HG03175 (cell line): ENCODE data around the gene TET3.

Experiments used
- ATAC-seq: cut with Tn5 transposase; IDR thresholded peaks from one replicate; pipeline ENCODE4 v1.9.1; 2021; ENCODE audit warnings: mild to moderate bottlenecking, moderate library complexity; ENCODE audit not compliant: unreplicated experiment

The TET3 gene

GRCh38 chr2:74002505-74003421 is 18.1 kb downstream of the TET3 start:
- peak; percentile 92 for ATAC-seq

- no peak for ATAC-seq
Measured at GRCh38 chr2:74003494-74004211, 18.9 kb downstream of the TET3 start.

- no peak for ATAC-seq
Measured at GRCh38 chr2:74004212-74005182, 19.8 kb downstream of the TET3 start.

DNA sequence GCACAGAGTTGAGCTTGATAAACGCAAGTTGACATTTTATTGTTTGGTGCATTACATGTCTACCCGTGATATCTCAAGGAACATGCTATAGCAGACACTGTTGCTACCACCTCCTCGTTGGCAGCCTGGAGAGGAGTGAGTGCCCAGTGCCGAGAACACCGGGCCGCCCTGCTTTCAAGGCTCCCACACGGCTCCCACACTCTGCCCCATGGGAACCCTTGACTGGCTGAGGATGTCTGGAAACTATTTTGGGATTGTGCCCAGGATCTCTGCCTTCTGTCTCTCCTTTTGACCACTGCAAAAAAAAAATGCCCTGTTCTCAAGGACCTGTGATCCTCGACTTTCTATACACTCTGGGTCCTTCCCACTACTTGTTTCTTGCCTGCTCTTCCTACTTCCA is 21.1 kb downstream of the TET3 start:
- ATAC-seq, result no peak

DNA sequence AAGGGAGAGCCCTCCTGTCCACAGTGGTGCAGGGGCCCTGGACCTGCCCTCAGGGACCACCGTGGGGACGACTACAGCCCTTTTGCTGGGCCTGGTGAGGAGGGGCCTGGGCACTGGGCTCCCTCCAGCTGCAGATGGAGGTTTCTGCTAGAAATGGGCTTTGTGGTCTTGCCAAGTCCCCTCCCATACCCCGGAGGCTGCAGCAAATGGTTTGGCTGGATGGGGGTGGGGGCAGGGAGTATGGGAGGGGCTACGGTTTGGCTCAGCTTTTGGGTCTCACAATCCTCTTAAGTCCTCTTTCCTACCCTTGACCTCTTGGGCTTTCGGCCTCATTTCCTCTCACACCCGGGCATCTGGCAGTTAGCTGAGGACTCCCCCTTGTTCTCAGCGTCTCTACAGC is 21.7 kb downstream of the TET3 start:
- ATAC-seq, result no peak

- no peak for ATAC-seq
Measured at GRCh38 chr2:74007121-74007520, 22.4 kb downstream of the TET3 start.

DNA sequence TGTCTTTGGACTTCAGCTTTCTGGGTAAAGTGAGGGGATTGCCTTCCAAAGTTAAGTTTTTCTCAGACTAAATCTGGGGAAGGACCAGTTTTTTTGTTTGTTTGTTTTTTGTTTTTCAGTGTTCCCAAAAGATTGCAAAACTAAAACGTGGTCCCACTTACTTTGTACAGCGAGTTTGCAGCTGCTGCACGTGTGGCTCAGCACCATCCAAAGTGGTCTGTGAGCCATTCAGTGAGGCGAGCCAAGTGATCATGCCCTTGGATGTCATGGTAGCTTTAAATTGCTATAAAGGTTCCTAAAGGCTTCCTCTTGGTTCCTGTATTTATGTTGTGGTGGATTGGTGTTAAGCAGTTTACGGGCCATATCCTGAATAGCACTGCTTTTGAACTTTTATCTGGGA is 23.0 kb downstream of the TET3 start:
- ATAC-seq, result no peak

DNA sequence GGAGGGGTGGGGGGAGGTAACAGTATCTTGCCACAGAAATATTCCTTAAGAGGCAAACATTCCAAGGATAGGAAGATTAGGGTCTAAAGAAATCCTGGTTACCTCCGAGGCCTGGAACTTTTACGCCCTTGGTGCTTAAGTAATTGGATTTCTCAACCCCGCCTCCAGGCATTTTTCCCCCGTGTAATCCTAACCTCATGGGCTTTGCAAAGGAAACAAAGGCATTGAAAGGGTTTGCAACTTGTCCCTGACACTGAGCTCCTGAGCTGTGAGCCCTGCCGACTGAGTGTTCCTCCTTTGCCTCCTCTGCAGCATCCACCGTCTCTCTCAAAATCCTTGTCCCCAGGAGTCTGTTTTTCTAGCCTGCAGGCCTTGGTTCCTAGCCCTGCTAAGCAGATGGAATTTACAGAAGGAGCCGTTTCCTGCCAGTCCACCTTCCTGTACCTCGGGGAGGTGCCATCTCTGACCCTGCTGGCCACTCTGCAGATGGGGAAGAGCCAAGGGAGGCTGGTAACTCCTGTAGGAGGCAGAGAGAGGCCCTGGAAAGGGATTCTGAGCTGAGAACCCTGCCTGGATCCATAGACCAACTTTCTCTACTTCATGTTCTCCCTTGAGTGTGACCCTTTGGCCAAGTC is 24.2 kb downstream of the TET3 start:
- no peak for ATAC-seq

DNA sequence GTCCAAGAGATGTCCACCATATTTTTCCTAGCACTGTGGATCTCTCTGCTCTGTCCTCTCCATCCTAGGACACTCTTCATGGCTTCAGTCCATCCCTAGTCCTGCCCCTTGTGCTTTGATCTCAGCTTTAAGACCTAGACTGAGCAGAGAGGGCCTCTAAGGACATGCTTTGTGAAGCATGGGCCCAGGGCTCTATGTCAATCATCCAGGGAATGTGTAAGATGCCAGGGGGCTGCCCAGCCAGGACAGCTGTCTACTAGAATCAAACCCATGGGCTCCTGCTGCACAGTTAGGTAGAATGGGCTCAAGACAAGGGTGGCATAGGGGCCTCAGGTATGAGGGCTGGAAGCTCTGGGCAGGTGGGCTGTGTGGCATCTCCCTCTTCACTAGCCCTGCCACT is 24.9 kb downstream of the TET3 start:
- ATAC-seq, result no peak

DNA sequence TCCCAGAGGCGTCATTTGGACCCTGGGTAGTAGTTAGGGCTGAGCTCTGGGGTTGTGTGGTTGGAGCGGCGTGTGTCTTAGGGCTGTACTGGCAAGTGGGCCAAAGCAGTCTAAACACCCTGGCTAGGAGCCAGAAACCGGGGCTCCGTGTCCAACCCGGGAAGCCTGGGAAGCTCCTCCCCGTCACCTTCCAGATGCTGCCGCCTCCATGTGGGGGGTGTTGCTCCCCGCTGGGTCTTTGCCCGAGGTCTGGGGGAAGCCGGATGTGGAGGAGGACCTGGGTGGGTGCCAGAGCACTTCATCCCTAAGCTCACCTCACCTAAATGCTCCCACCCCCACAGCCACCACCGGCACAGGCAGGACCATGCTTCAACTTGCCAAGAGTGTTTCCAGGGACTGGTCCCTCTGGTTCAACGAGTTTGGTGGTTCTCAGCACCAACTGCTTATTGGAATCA is 25.4 kb downstream of the TET3 start:
- ATAC-seq, result no peak

GRCh38 chr2:74011246-74011645 is 26.5 kb downstream of the TET3 start:
- ATAC-seq, result no peak

- no peak for ATAC-seq
Measured at GRCh38 chr2:74014813-74015212, 30.1 kb downstream of the TET3 start.

- ATAC-seq, result no peak
Measured at GRCh38 chr2:74017223-74017622, 32.5 kb downstream of the TET3 start.

- ATAC-seq, result no peak
Measured at GRCh38 chr2:74019516-74019915, 34.8 kb downstream of the TET3 start.

GRCh38 chr2:74020702-74021406 is 36.1 kb downstream of the TET3 start:
- no peak for ATAC-seq

DNA sequence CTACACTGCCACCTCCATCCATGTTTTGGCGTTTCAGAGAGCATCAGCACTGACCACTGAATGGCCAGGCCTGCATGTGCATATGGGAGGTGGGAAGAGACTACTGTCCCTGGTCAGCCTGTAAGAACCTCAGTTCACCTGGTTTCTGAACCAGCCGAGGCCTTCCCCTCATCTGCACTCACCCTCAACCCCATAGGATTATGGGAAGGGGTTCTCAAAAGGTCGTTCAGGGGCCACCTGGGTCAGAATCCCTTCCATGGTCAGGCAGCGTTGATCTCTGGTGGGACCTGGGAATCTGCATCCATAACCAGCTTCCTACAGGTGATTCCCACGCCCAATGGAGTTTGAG is 36.7 kb downstream of the TET3 start:
- ATAC-seq, result no peak

- no peak for ATAC-seq
Measured at GRCh38 chr2:74024216-74024615, 39.5 kb downstream of the TET3 start.

DNA sequence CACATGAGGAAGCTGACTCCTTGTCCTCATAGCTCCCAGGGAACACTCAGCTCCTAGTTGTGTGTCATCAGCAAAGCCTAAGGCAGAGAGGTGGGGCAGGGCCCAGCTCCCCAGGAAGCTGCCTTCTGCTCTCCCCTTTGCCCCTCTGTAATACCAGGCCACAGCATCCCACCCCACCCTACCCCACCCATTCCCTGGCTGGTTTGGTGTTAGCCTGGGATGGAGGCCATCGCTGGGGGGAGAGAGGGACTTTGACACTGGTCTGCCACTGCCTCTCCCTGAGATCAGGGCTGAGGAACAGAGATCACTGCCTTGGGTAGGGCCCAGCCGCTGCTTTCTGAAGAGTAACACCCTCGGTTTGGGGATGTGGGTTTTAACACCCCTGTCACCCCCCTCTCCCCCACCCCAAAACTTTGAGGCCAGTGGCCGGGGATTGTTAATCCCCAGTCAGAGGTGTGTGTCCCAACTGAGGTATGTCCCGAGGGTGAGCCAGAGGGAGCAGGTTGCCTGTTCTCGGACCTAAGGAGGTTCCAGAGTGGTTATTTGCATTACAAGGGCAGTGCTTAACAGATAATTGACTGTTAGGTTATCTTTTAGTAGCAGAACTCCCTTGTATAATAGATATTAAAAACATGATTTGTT is 41.4 kb downstream of the TET3 start:
- ATAC-seq, result no peak

GRCh38 chr2:74026687-74027241 is 42.1 kb downstream of the TET3 start:
- ATAC-seq, result no peak
